NB4 (cell line): ENCODE results near the gene PRSS36.

ENCODE experiments used
- CTCF ChIP-seq: IDR thresholded peaks from one replicate; pipeline ENCODE4 v1.5.1; 2012; ENCODE audit warnings: low read depth, low read length
- MYC ChIP-seq: IDR thresholded peaks from 2 replicates; pipeline ENCODE4 v1.6.1; 2011; ENCODE audit warnings: low read depth, low read length
- POLR2A ChIP-seq: IDR thresholded peaks from 2 replicates; pipeline ENCODE4 v1.6.1; 2011; ENCODE audit warnings: mild to moderate bottlenecking; ENCODE audit not compliant: insufficient read length; ENCODE audit errors: extremely low read depth

DNA sequence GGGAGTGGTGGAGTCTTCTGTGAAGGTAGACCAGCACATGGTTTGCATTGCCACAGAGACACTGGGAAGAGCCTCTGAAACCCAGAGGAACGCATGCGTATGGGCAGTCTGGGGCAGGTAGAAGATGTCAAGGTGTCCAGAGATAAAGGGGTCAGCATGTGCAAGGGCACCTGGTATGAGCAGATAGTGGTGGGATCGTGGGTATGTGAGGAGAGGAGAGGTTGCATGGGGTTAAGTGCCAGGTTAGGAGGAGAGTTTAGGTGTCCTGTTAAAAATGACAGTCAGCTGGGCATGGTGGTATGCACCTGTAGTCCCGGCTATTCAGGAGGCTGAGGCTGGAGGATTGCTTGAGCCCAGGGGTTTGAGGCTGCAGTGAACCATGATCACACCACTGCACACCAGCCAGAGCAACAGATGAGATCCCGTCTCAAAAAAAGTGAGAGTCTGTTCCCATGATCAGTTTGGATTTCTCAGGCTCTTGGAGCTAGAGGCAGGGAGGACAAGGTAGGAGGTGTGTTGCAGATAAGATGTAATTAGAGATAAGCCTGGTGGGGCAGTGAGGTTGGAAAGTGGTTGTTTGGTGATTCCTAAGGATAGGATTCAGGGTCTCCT lies 49.7 kb upstream of the PRSS36 start:
- TF ChIP-seq CTCF (no peak), POLR2A (no peak), MYC (no peak)
